Activated CD8-positive, alpha-beta T cell treated with anti-CD3 and anti-CD28 coated beads for 36 hours (primary cell): ENCODE measurements around the gene NAT14. TPM values are rescaled to one million over a fixed set of nuclear protein-coding genes. Genes with fewer than 3 reads are reported as not detected.
"Not testable (repeated sequence)": the region's sequence is repeated elsewhere in the genome, so short reads cannot be mapped to it uniquely, and the experiment has no call there.

Source experiments
- ATAC-seq: fragments of 200-7000 bp; cut with Tn5 transposase; one replicate; pipeline ENCODE4 v1.10.0; 2021; ENCODE audit warnings: mild to moderate bottlenecking, moderate library complexity
- CTCF ChIA-PET: fragments of 350-600 bp; sonication (Branson Sonifier 250); formaldehyde crosslinking; loops from one replicate; lab custom pipeline; 2021; ENCODE audit warnings: antibody characterized with exemption; lab: Charles Lee
- POLR2A ChIA-PET: fragments of 350-600 bp; sonication (Branson Sonifier 250); formaldehyde crosslinking; loops from one replicate; lab custom pipeline; 2021; ENCODE audit warnings: antibody characterized with exemption; lab: Charles Lee
- DNase-seq: peaks from one replicate; pipeline ENCODE4 v3.0.0-alpha.2; 2020
- H3K27ac Mint-ChIP-seq: one replicate; pipeline ENCODE4 v1.8.0; 2021; ENCODE audit warnings: mild to moderate bottlenecking, mixed read lengths
- H3K27me3 Mint-ChIP-seq: one replicate; pipeline ENCODE4 v1.8.0; 2021; ENCODE audit warnings: mixed read lengths
- H3K36me3 Mint-ChIP-seq: one replicate; pipeline ENCODE4 v1.8.0; 2021; ENCODE audit warnings: low read depth, mixed read lengths
- H3K4me1 Mint-ChIP-seq: one replicate; pipeline ENCODE4 v1.8.0; 2021; ENCODE audit warnings: low read depth, mixed read lengths
- H3K4me3 Mint-ChIP-seq: one replicate; pipeline ENCODE4 v1.8.0; 2021; ENCODE audit warnings: mild to moderate bottlenecking, moderate library complexity, mixed read lengths
- H3K9me3 Mint-ChIP-seq: one replicate; pipeline ENCODE4 v1.8.0; 2021; ENCODE audit warnings: mixed read lengths
- CTCF ChIP-seq: fragments of 200-600 bp; IDR thresholded peaks from one replicate; pipeline ENCODE4 v1.8.0; 2022; ENCODE audit warnings: antibody characterized with exemption, mild to moderate bottlenecking
- intact Hi-C: fragments of 100-400 bp; cut with micrococcal nuclease; formaldehyde crosslinking; loops from one replicate; pipeline ENCODE4 v1.10.0; 2022
- total RNA-seq, 2 experiments: library from RNA; stranded (reverse); gene quantifications; one replicate each; pipeline ENCODE4 v1.2.3, GENCODE V29; 2021

NAT14 gene
- total RNA-seq, 2 experiments from 2014 or later = 18.9 to 19.9 TPM

- no peak for DNase-seq
- ChIA-PET POLR2A (no interaction called here), CTCF (interaction anchor here (1.0 kb wide), 1 partner anchor 26 kb away, joined by 5 read pairs; no protein-coding TSS in a partner anchor)
- H3K4me1 Mint-ChIP-seq = no peaks in the 10 kb centered on the region
- H3K27me3 Mint-ChIP-seq = peaks cover 2% of the 10 kb centered on the region
- no peaks in the 10 kb centered on the region for H3K9me3 Mint-ChIP-seq
- ATAC-seq = no peak
- no peak for TF ChIP-seq CTCF
- intact Hi-C loops = no loop called here
- no peak overlapping the region for H3K27ac Mint-ChIP-seq
- no peaks in the 10 kb centered on the region for H3K36me3 Mint-ChIP-seq
- no peak overlapping the region for H3K4me3 Mint-ChIP-seq
Observed at GRCh38 chr19:55529636-55530234, 44.7 kb downstream of the NAT14 start.

GRCh38 chr19:55530996-55531395 lies 46.0 kb downstream of the NAT14 start:
- intact Hi-C loops = no loop called here
- Mint-ChIP-seq H3K4me1 (no peaks in the 10 kb centered on the region), H3K36me3 (no peaks in the 10 kb centered on the region), H3K27me3 (no peaks in the 10 kb centered on the region), H3K4me3 (no peak overlapping the region), H3K9me3 (no peaks in the 10 kb centered on the region), H3K27ac (no peak overlapping the region)
- ChIA-PET CTCF (no interaction called here), POLR2A (interaction anchor here (0.9 kb wide), 1 partner anchor 18 kb away, joined by 3 read pairs; no protein-coding TSS in a partner anchor)
- no peak for TF ChIP-seq CTCF
- no peak for ATAC-seq
- no peak for DNase-seq

- CTCF ChIA-PET, H3K27ac Mint-ChIP-seq, ATAC-seq, DNase-seq, POLR2A ChIA-PET, H3K36me3 Mint-ChIP-seq, intact Hi-C loops, H3K27me3 Mint-ChIP-seq, H3K4me3 Mint-ChIP-seq, H3K9me3 Mint-ChIP-seq, H3K4me1 Mint-ChIP-seq: not testable (repeated sequence)
Observed at GRCh38 chr19:55534280-55534679, 49.3 kb downstream of the NAT14 start.

GRCh38 chr19:55535173-55535964 lies 50.4 kb downstream of the NAT14 start:
- ChIA-PET CTCF (interaction anchor here (0.8 kb wide), 1 partner anchor 13 kb away, joined by 3 read pairs; no protein-coding TSS in a partner anchor), POLR2A (no interaction called here)
- no peak for ATAC-seq
- no peaks in the 10 kb centered on the region for H3K4me1 Mint-ChIP-seq
- no peaks in the 10 kb centered on the region for H3K9me3 Mint-ChIP-seq
- no peaks in the 10 kb centered on the region for H3K36me3 Mint-ChIP-seq
- intact Hi-C loops = no loop called here
- no peak overlapping the region for H3K27ac Mint-ChIP-seq
- TF ChIP-seq CTCF = no peak
- H3K27me3 Mint-ChIP-seq = no peaks in the 10 kb centered on the region
- no peak overlapping the region for H3K4me3 Mint-ChIP-seq
- no peak for DNase-seq

GRCh38 chr19:55535965-55536350 lies 51.0 kb downstream of the NAT14 start:
- ATAC-seq = no peak

More at GRCh38 chr19:55535965-55536350, 51.0 kb downstream of the NAT14 start:
- no peaks in the 10 kb centered on the region for H3K9me3 Mint-ChIP-seq
- ChIA-PET CTCF (interaction anchor here (0.8 kb wide), 1 partner anchor 13 kb away, joined by 3 read pairs; no protein-coding TSS in a partner anchor), POLR2A (no interaction called here)
- intact Hi-C loops = no loop called here
- no peak overlapping the region for H3K4me3 Mint-ChIP-seq
- no peak overlapping the region for H3K27ac Mint-ChIP-seq
- no peak for TF ChIP-seq CTCF
- no peaks in the 10 kb centered on the region for H3K4me1 Mint-ChIP-seq
- no peaks in the 10 kb centered on the region for H3K36me3 Mint-ChIP-seq
- no peak for DNase-seq
- H3K27me3 Mint-ChIP-seq = no peaks in the 10 kb centered on the region
